ENCODE measurements around the gene CRB1. TPM values are rescaled to one million over a fixed set of nuclear protein-coding genes. Genes with fewer than 3 reads are reported as not detected.

CRB1 gene
- total and polyA plus RNA-seq, 9 of the 15 experiments (the other 6 are each of a cell fraction or from before 2014, with no cell fraction given) = 0.04 to 0.10 TPM; not detected in 7

DNA sequence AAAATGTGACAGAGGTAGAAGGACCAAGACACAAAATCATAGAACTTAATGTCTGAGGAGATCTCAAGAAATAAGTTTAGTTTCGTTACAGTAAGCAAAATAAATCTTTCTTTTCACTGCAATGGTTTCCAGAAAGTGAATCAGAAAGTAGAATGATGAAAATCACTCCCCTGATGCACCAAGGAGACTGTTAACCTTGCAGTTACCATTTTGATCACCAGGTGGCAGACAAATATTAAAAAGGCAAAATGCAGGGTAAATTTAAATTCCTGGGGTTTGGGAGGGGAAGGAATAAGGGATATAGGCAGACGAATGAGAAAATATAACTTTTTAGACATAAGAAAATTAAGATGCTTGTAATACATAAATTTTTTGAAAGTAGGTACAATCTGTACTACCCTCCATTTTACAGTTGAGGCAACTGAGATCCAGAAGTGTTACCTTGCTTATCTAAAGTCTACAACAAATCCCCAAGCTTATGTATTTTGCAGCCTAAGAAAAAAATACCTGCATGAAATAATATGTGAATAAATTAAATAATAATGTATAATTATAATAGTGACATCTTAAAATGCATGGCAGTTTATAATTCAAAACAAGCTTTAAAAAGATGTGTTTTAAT, 253.2 kb downstream of the CRB1 start (continued):
- TF ChIP-seq, protein P1, sequence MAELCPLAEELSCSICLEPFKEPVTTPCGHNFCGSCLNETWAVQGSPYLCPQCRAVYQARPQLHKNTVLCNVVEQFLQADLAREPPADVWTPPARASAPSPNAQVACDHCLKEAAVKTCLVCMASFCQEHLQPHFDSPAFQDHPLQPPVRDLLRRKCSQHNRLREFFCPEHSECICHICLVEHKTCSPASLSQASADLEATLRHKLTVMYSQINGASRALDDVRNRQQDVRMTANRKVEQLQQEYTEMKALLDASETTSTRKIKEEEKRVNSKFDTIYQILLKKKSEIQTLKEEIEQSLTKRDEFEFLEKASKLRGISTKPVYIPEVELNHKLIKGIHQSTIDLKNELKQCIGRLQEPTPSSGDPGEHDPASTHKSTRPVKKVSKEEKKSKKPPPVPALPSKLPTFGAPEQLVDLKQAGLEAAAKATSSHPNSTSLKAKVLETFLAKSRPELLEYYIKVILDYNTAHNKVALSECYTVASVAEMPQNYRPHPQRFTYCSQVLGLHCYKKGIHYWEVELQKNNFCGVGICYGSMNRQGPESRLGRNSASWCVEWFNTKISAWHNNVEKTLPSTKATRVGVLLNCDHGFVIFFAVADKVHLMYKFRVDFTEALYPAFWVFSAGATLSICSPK (IDR thresholded peaks at IDR 0.05; ENCODE audit: borderline replicate concordance) = no peak
- TF ChIP-seq RFX7 (CRISPR knock-in tag; IDR thresholded peaks at IDR 0.05) (no peak), TBL1XR1 (IDR thresholded peaks at IDR 0.05; ENCODE audit: low read length in 2 of 2) (no peak), ILF3 (IDR thresholded peaks at IDR 0.05; ENCODE audit: borderline replicate concordance) (no peak), SAFB (IDR thresholded peaks at IDR 0.05; ENCODE audit: borderline replicate concordance, low read depth, low read length) (no peak), SMC3 (conservative IDR thresholded peaks at IDR 0.05; ENCODE audit: insufficient read depth, low read depth, low read length) (peak; percentile 73), RAD21 (CRISPR knock-in tag; conservative IDR thresholded peaks at IDR 0.05 in 1 of 2, IDR thresholded peaks at IDR 0.05 in 1 of 2) (peak; percentile 73 to 85)
- TF ChIP-seq, protein P2, sequence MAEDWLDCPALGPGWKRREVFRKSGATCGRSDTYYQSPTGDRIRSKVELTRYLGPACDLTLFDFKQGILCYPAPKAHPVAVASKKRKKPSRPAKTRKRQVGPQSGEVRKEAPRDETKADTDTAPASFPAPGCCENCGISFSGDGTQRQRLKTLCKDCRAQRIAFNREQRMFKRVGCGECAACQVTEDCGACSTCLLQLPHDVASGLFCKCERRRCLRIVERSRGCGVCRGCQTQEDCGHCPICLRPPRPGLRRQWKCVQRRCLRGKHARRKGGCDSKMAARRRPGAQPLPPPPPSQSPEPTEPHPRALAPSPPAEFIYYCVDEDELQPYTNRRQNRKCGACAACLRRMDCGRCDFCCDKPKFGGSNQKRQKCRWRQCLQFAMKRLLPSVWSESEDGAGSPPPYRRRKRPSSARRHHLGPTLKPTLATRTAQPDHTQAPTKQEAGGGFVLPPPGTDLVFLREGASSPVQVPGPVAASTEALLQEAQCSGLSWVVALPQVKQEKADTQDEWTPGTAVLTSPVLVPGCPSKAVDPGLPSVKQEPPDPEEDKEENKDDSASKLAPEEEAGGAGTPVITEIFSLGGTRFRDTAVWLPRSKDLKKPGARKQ (CRISPR knock-in tag; IDR thresholded peaks at IDR 0.05) = no peak
- TF ChIP-seq, protein P3, sequence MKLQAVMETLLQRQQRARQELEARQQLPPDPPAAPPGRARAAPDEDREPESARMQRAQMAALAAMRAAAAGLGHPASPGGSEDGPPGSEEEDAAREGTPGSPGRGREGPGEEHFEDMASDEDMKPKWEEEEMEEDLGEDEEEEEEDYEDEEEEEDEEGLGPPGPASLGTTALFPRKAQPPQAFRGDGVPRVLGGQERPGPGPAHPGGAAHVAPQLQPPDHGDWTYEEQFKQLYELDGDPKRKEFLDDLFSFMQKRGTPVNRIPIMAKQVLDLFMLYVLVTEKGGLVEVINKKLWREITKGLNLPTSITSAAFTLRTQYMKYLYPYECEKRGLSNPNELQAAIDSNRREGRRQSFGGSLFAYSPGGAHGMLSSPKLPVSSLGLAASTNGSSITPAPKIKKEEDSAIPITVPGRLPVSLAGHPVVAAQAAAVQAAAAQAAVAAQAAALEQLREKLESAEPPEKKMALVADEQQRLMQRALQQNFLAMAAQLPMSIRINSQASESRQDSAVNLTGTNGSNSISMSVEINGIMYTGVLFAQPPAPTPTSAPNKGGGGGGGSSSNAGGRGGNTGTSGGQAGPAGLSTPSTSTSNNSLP (IDR thresholded peaks at IDR 0.05; ENCODE audit: borderline replicate concordance, low read depth, low read length) = 0 out of 2 replicates have a peak, but pooled peaks have one; percentile 30
- TF ChIP-seq, protein P4, sequence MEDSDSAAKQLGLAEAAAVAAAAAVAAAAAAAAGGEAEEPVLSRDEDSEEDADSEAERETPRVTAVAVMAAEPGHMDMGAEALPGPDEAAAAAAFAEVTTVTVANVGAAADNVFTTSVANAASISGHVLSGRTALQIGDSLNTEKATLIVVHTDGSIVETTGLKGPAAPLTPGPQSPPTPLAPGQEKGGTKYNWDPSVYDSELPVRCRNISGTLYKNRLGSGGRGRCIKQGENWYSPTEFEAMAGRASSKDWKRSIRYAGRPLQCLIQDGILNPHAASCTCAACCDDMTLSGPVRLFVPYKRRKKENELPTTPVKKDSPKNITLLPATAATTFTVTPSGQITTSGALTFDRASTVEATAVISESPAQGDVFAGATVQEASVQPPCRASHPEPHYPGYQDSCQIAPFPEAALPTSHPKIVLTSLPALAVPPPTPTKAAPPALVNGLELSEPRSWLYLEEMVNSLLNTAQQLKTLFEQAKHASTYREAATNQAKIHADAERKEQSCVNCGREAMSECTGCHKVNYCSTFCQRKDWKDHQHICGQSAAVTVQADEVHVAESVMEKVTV (CRISPR knock-in tag; IDR thresholded peaks at IDR 0.05) = peak; percentile 62
- TF ChIP-seq, protein P5, sequence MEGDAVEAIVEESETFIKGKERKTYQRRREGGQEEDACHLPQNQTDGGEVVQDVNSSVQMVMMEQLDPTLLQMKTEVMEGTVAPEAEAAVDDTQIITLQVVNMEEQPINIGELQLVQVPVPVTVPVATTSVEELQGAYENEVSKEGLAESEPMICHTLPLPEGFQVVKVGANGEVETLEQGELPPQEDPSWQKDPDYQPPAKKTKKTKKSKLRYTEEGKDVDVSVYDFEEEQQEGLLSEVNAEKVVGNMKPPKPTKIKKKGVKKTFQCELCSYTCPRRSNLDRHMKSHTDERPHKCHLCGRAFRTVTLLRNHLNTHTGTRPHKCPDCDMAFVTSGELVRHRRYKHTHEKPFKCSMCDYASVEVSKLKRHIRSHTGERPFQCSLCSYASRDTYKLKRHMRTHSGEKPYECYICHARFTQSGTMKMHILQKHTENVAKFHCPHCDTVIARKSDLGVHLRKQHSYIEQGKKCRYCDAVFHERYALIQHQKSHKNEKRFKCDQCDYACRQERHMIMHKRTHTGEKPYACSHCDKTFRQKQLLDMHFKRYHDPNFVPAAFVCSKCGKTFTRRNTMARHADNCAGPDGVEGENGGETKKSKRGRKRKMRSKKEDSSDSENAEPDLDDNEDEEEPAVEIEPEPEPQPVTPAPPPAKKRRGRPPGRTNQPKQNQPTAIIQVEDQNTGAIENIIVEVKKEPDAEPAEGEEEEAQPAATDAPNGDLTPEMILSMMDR (IDR thresholded peaks at IDR 0.05 in 2 of 3, conservative IDR thresholded peaks at IDR 0.05 in 1 of 3; ENCODE audit: insufficient read depth in 2 of 3, low read depth in 1 of 3, low read length in 3 of 3) = peak; percentile 67 to 85 (median 72); a peak in 5 of 6 replicates
